ENCODE data around the gene FOLR3.
A peak's percentile ranks its signal among the peaks of the same experiment; 100 is the strongest.
"Not testable (repeated sequence)": the region's sequence is repeated elsewhere in the genome, so short reads cannot be mapped to it uniquely, and the experiment has no call there.

FOLR3 gene

DNA sequence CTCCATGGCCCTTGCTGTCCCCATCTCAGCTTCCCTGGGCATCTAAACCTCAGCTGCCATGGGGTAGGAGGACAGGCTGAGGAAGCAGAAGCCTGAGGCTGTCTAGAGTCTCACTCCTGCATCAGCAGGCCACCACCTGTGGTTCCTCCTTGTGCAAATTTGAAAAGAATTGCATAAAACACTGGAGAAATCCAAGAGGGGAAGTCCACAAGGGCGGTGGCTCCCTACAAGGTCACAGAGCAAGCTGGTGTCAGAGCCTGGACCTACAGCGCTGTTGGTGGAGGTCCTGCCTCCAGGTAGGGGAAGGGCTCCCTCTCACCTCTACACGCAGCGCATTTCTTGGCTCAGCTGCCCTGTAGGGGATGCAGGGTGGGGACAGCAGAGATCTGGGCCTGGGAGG is at the start of gene FOLR3:
FOLR3 (plus strand) TSS at position 253 of the 400 bp plus-strand sequence. CDS start 228 bp downstream, outside the sequence.
- ATAC-seq: not testable (repeated sequence)

GRCh38 chr11:72088076-72088808 is 47.3 kb upstream of the FOLR3 start:
- TF ChIP-seq ARNTL (CRISPR knock-in tag; IDR thresholded peaks at IDR 0.05; ENCODE audit: borderline replicate concordance, low read depth) (no peak), TCF4 (CRISPR knock-in tag; IDR thresholded peaks at IDR 0.05; ENCODE audit: borderline replicate concordance) (no peak)
- ATAC-seq: no peak

- ATAC-seq: peak; percentile 93
- TF ChIP-seq PPARA (CRISPR knock-in tag; IDR thresholded peaks at IDR 0.05; ENCODE audit: borderline replicate concordance): no peak
- no peak for TF ChIP-seq CREB5 (CRISPR knock-in tag; IDR thresholded peaks at IDR 0.05; ENCODE audit: low read depth)
- TF ChIP-seq, protein P1, sequence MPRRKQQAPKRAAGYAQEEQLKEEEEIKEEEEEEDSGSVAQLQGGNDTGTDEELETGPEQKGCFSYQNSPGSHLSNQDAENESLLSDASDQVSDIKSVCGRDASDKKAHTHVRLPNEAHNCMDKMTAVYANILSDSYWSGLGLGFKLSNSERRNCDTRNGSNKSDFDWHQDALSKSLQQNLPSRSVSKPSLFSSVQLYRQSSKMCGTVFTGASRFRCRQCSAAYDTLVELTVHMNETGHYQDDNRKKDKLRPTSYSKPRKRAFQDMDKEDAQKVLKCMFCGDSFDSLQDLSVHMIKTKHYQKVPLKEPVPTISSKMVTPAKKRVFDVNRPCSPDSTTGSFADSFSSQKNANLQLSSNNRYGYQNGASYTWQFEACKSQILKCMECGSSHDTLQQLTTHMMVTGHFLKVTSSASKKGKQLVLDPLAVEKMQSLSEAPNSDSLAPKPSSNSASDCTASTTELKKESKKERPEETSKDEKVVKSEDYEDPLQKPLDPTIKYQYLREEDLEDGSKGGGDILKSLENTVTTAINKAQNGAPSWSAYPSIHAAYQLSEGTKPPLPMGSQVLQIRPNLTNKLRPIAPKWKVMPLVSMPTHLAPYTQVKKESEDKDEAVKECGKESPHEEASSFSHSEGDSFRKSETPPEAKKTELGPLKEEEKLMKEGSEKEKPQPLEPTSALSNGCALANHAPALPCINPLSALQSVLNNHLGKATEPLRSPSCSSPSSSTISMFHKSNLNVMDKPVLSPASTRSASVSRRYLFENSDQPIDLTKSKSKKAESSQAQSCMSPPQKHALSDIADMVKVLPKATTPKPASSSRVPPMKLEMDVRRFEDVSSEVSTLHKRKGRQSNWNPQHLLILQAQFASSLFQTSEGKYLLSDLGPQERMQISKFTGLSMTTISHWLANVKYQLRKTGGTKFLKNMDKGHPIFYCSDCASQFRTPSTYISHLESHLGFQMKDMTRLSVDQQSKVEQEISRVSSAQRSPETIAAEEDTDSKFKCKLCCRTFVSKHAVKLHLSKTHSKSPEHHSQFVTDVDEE (CRISPR knock-in tag; IDR thresholded peaks at IDR 0.05): no peak
- no peak for TF ChIP-seq OSR1 (CRISPR knock-in tag; IDR thresholded peaks at IDR 0.05)
- no peak for TF ChIP-seq ZFP3 (CRISPR knock-in tag; IDR thresholded peaks at IDR 0.05)
- TF ChIP-seq ZNF70 (CRISPR knock-in tag; IDR thresholded peaks at IDR 0.05): no peak
- TF ChIP-seq GLIS3 (CRISPR knock-in tag; IDR thresholded peaks at IDR 0.05): no peak
- no peak for TF ChIP-seq ARNTL (CRISPR knock-in tag; IDR thresholded peaks at IDR 0.05; ENCODE audit: borderline replicate concordance, low read depth)
- no peak for TF ChIP-seq SNAI2 (CRISPR knock-in tag; IDR thresholded peaks at IDR 0.05)
- no peak for TF ChIP-seq POU6F1 (CRISPR knock-in tag; IDR thresholded peaks at IDR 0.05; ENCODE audit: borderline replicate concordance, low read depth)
- no peak for TF ChIP-seq ZNF8 (CRISPR knock-in tag; IDR thresholded peaks at IDR 0.05)
- no peak for TF ChIP-seq PATZ1 (CRISPR knock-in tag; IDR thresholded peaks at IDR 0.05; ENCODE audit: borderline replicate concordance)
- TF ChIP-seq ZC3H10 (CRISPR knock-in tag; IDR thresholded peaks at IDR 0.05): no peak
- no peak for TF ChIP-seq CSDC2 (CRISPR knock-in tag; IDR thresholded peaks at IDR 0.05)
- TF ChIP-seq ESRRG (CRISPR knock-in tag; IDR thresholded peaks at IDR 0.05): no peak
- no peak for TF ChIP-seq TOX (CRISPR knock-in tag; IDR thresholded peaks at IDR 0.05; ENCODE audit: borderline replicate concordance)
- no peak for TF ChIP-seq TCF4 (CRISPR knock-in tag; IDR thresholded peaks at IDR 0.05; ENCODE audit: borderline replicate concordance)
- no peak for TF ChIP-seq ZNF565 (CRISPR knock-in tag; conservative IDR thresholded peaks at IDR 0.05; ENCODE audit: low read depth)
- TF ChIP-seq ZFP30 (CRISPR knock-in tag; IDR thresholded peaks at IDR 0.05): no peak
Measured at GRCh38 chr11:72091292-72091691, 44.2 kb upstream of the FOLR3 start.

DNA sequence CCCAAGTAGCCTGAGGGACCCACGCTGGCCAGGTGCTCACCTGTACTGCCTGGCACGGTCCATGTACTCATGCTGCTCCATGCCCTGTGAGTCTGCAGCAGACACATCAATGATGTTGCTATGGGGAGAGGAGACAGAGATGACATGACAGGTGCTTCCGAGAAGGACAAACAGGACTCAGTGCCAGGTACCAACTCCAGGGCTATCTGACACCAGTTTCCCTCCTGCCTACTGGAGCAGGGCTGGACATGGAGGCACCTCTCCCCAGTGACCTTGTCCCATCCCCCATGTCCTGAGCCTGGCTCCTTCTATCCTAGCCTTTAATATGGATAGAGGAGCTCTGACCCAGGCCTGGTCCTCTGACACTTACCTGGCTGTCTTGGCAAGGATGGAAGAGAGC is 36.8 kb upstream of the FOLR3 start:
- TF ChIP-seq OSR1 (CRISPR knock-in tag; IDR thresholded peaks at IDR 0.05) (no peak), CSDC2 (CRISPR knock-in tag; IDR thresholded peaks at IDR 0.05) (no peak), RARB (CRISPR knock-in tag; IDR thresholded peaks at IDR 0.05) (no peak), ZNF8 (CRISPR knock-in tag; IDR thresholded peaks at IDR 0.05) (no peak), ZNF70 (CRISPR knock-in tag; IDR thresholded peaks at IDR 0.05) (no peak), ZFP30 (CRISPR knock-in tag; IDR thresholded peaks at IDR 0.05) (no peak), ZNF565 (CRISPR knock-in tag; conservative IDR thresholded peaks at IDR 0.05; ENCODE audit: low read depth) (no peak), TCF4 (CRISPR knock-in tag; IDR thresholded peaks at IDR 0.05; ENCODE audit: borderline replicate concordance) (no peak), GLIS3 (CRISPR knock-in tag; IDR thresholded peaks at IDR 0.05) (no peak)
- ATAC-seq: no peak
